Transverse colon (tissue), 3 donors: ENCODE measurements around the gene TARS2.

Source experiments
- EP300 ChIP-seq: sonication (generic); formaldehyde crosslinking; IDR thresholded peaks from one replicate; pipeline ENCODE4 v1.6.1; 2017; ENCODE audit warnings: antibody characterized with exemption, low read depth
- POLR2A ChIP-seq: fragments of 450-650 bp; IDR thresholded peaks from one replicate; pipeline ENCODE4 v1.6.1; 2016; ENCODE audit warnings: antibody characterized with exemption, mild to moderate bottlenecking, moderate library complexity
- TF ChIP-seq, protein P1 (sequence below), 5 experiments: fragments of 200-600 bp in 3 of 5; fragments of 450-650 bp in 2 of 5; sonication (generic) in 3 of 5; IDR thresholded peaks; 1 replicate in 2 of 5; 2 replicates in 3 of 5; pipeline ENCODE4 v1.5.1; 2016 to 2017; ENCODE audit warnings: antibody characterized with exemption in 5 of 5, inconsistent platforms in 3 of 5, mild to moderate bottlenecking in 2 of 5, moderate library complexity in 1 of 5

DNA sequence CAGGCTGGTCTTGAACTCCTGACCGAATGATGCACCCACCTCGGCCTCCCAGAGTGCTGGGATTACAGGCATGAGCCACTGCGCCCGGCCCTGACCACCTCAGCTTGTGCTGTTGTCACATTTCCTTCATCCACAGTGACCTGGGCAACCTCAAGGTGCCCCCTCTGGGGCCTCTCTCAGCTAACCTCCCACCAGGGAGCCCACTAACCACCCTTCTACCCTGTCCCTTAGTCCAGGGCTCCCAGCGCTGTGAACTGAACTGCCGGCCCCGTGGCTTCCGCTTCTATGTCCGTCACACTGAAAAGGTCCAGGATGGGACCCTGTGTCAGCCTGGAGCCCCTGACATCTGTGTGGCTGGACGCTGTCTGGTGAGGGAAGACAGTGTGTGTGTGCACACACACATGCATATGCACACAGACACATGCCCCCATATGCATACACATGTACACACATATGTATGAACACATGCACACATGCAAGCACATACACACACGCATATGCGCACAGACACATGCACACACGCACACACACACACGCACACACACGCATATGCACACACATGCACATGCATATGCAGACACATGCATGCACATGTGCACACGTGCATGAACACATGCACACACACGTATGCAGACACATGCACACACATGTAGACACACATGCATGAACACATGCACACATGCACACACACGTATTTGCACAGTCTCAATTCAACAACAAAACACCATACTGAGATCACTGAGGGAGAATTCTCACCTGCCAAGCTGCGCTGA lies 68.2 kb downstream of the TARS2 start:
- TF ChIP-seq, protein P1, sequence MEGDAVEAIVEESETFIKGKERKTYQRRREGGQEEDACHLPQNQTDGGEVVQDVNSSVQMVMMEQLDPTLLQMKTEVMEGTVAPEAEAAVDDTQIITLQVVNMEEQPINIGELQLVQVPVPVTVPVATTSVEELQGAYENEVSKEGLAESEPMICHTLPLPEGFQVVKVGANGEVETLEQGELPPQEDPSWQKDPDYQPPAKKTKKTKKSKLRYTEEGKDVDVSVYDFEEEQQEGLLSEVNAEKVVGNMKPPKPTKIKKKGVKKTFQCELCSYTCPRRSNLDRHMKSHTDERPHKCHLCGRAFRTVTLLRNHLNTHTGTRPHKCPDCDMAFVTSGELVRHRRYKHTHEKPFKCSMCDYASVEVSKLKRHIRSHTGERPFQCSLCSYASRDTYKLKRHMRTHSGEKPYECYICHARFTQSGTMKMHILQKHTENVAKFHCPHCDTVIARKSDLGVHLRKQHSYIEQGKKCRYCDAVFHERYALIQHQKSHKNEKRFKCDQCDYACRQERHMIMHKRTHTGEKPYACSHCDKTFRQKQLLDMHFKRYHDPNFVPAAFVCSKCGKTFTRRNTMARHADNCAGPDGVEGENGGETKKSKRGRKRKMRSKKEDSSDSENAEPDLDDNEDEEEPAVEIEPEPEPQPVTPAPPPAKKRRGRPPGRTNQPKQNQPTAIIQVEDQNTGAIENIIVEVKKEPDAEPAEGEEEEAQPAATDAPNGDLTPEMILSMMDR (IDR thresholded peaks at IDR 0.05), result no peak
- TF ChIP-seq POLR2A, result no peak
- no peak for TF ChIP-seq EP300
